HepG2 (cell line): ENCODE measurements around the gene COLEC12. TPM values are rescaled to one million over a fixed set of nuclear protein-coding genes. Genes with fewer than 3 reads are reported as not detected.

Source experiments
- CREB1 ChIP-seq, 2 experiments: fragments of 450-650 bp in 1 of 2; IDR thresholded peaks; 2 replicates each; pipeline ENCODE4 v1.6.1; 2016 to 2017; ENCODE audit warnings: control low read depth in 1 of 2, mild to moderate bottlenecking in 1 of 2, missing compliant biosample characterization in 1 of 2, missing genetic modification characterization in 1 of 2
- KDM5A ChIP-seq: fragments of 200-600 bp; sonication (generic); IDR thresholded peaks from 2 replicates; pipeline ENCODE4 v1.7.0; 2018; ENCODE audit warnings: antibody characterized with exemption, mild to moderate bottlenecking, low read length, borderline replicate concordance
- MLXIP ChIP-seq: sonication (generic); formaldehyde crosslinking; IDR thresholded peaks from 2 replicates; pipeline ENCODE4 v1.9.0; 2021; ENCODE audit warnings: missing genetic modification reagents, borderline replicate concordance
- NFE2 ChIP-seq: sonication (generic); formaldehyde crosslinking; IDR thresholded peaks from 2 replicates; pipeline ENCODE4 v1.4.0; 2020; ENCODE audit warnings: missing genetic modification reagents
- NR2C2 ChIP-seq: sonication (generic); formaldehyde crosslinking; IDR thresholded peaks from 2 replicates; pipeline ENCODE4 v1.4.0; 2020; ENCODE audit warnings: missing genetic modification reagents, mild to moderate bottlenecking, moderate library complexity, borderline replicate concordance
- SMYD3 ChIP-seq: sonication (generic); formaldehyde crosslinking; IDR thresholded peaks from 2 replicates; pipeline ENCODE4 v1.8.1; 2023; ENCODE audit warnings: mild to moderate bottlenecking, missing genetic modification reagents
- THAP11 ChIP-seq: IDR thresholded peaks from 2 replicates; pipeline ENCODE4 v1.6.1; 2016; ENCODE audit warnings: missing biosample characterization, missing genetic modification reagents
- TOPORS ChIP-seq: sonication (generic); formaldehyde crosslinking; IDR thresholded peaks from 2 replicates; pipeline ENCODE4 v1.8.0; 2023; ENCODE audit warnings: mild to moderate bottlenecking, missing genetic modification reagents
- XBP1 ChIP-seq: sonication (generic); formaldehyde crosslinking; IDR thresholded peaks from 2 replicates; pipeline ENCODE4 v1.5.0; 2020; ENCODE audit warnings: missing genetic modification reagents
- ZBTB20 ChIP-seq: sonication (generic); formaldehyde crosslinking; IDR thresholded peaks from 2 replicates; pipeline ENCODE4 v1.8.1; 2023; ENCODE audit warnings: missing genetic modification reagents, low read depth, mild to moderate bottlenecking, borderline replicate concordance
- ZNF20 ChIP-seq: sonication (generic); formaldehyde crosslinking; IDR thresholded peaks from 2 replicates; pipeline ENCODE4 v1.4.0; 2020; ENCODE audit warnings: mild to moderate bottlenecking, moderate library complexity, missing genetic modification reagents
- ZNF24 ChIP-seq: fragments of 450-650 bp; IDR thresholded peaks from 2 replicates; pipeline ENCODE4 v1.6.1; 2017; ENCODE audit warnings: antibody characterized with exemption, mild to moderate bottlenecking
- ZNF335 ChIP-seq: sonication (generic); formaldehyde crosslinking; IDR thresholded peaks from 2 replicates; pipeline ENCODE4 v1.4.0; 2020; ENCODE audit warnings: missing genetic modification reagents
- ZNF549 ChIP-seq: sonication (generic); formaldehyde crosslinking; IDR thresholded peaks from 2 replicates; pipeline ENCODE4 v1.5.0; 2020; ENCODE audit warnings: missing genetic modification reagents
- ZNF687 ChIP-seq: sonication (generic); formaldehyde crosslinking; IDR thresholded peaks from 2 replicates; pipeline ENCODE4 v1.5.1; 2020; ENCODE audit warnings: mild to moderate bottlenecking, missing genetic modification reagents, moderate library complexity
- ZNF850 ChIP-seq: sonication (generic); formaldehyde crosslinking; conservative IDR thresholded peaks from 2 replicates; pipeline ENCODE4 v1.9.0; 2021; ENCODE audit warnings: mild to moderate bottlenecking, missing genetic modification reagents
- polyA plus RNA-seq, 8 experiments: library from polyadenylated mRNA; depleted of rRNA in 3 of 8; stranded (reverse) in 7 of 8; unstranded in 1 of 8; fragments of >200 nt; fragmentation: Illumina TruSeq in 4 of 8; extraction: Trizol in 4 of 8; gene quantifications; 2 replicates each; pipeline versions ENCODE4 v1.2.1 to v1.2.3, GENCODE V29; 2011 to 2016; ENCODE audit warnings: low read depth in 4 of 8, missing spikeins in 1 of 8, mixed read lengths in 1 of 8; ENCODE audit not compliant: insufficient read depth in 1 of 8
- total RNA-seq, 5 experiments: library from RNA; depleted of rRNA; stranded (reverse); fragments of >200 nt; fragmentation: Illumina TruSeq; extraction: Trizol; gene quantifications; 2 replicates each; pipeline ENCODE4 v1.2.3, GENCODE V29; 2016; ENCODE audit warnings: low read depth in 1 of 5
- TF ChIP-seq, protein P1 (sequence below): sonication (generic); formaldehyde crosslinking; IDR thresholded peaks from 2 replicates; pipeline ENCODE4 v1.8.0; 2022; ENCODE audit warnings: low read depth, missing genetic modification reagents
- TF ChIP-seq, protein P2 (sequence below): sonication (generic); formaldehyde crosslinking; IDR thresholded peaks from 2 replicates; pipeline ENCODE4 v1.4.0; 2020; ENCODE audit warnings: missing genetic modification reagents

The COLEC12 gene
- total and polyA plus RNA-seq, 2 of the 13 experiments (the other 11 are each of a cell fraction or from before 2014, with no cell fraction given), result 0.02 to 0.11 TPM

DNA sequence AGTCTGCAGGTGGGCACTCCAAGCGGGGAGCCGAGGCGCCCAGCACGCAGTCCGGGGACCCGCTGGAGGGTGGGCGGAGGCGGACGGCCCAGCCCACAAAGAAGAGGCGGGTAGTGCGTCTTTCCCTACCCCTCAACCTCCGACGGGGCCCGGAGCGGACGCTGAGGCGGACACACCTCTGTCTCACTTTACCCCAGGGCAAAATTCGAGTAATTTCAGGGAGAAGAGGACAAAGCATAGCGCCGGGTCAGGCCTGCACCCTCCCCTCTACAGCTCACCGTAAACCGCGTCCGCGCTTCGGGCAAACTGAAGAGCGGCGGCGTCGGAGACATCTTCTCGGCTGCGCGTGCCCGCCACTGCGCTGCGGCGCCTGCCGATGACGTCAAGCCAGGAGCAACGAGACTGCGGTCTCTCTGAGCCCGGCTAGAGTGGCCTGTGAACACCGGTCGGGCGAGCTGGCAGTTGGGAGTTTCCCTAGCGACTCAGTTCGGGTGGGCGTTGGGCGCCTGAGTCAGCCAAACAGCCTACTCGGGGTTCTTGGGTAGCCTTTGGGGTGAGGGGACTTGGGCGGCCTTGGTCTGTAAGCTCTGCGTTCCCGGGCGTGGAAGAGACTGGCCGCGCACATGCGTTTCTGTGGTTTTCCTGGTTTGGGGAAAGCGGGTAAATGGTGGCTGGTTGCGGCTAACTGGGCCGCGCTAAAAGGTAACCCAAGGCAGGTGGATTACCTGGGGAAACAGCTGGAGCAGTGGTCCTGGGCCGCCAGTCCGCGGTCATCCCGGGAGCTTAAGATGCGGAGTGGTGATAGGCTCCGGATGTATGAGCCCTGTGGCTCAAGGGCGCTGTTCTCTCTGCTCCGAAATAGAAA is 232.6 kb downstream of the COLEC12 start, which contains the start of gene THOC1 (continued):
- TF ChIP-seq CREB1 (IDR thresholded peaks at IDR 0.05) (peak; percentile 97), CREB1 (CRISPR knock-in tag; IDR thresholded peaks at IDR 0.05) (peak; percentile 100), TOPORS (CRISPR knock-in tag) (peak; percentile 91), NFE2 (CRISPR knock-in tag) (no peak), ZNF335 (CRISPR knock-in tag) (peak; percentile 72; the same call in 1 of the 2 replicates), ZNF24 (no peak), ZNF20 (CRISPR knock-in tag) (0 out of 2 replicates have a peak, but pooled peaks have one; percentile 26), SMYD3 (CRISPR knock-in tag) (peak; percentile 79; the same call in 1 of the 2 replicates), THAP11 (CRISPR knock-in tag) (peak; percentile 93), KDM5A (peak; percentile 97), MLXIP (CRISPR knock-in tag) (0 out of 2 replicates have a peak, but pooled peaks have one; percentile 27), ZBTB20 (peak; percentile 87; the same call in 1 of the 2 replicates), NR2C2 (CRISPR knock-in tag) (peak; percentile 70; the same call in 1 of the 2 replicates), ZNF687 (CRISPR knock-in tag) (peak; percentile 97), ZNF549 (CRISPR knock-in tag) (no peak), XBP1 (no peak), ZNF850 (CRISPR knock-in tag) (0 out of 2 replicates have a peak, but pooled peaks have one; percentile 66)
- TF ChIP-seq, protein P1, sequence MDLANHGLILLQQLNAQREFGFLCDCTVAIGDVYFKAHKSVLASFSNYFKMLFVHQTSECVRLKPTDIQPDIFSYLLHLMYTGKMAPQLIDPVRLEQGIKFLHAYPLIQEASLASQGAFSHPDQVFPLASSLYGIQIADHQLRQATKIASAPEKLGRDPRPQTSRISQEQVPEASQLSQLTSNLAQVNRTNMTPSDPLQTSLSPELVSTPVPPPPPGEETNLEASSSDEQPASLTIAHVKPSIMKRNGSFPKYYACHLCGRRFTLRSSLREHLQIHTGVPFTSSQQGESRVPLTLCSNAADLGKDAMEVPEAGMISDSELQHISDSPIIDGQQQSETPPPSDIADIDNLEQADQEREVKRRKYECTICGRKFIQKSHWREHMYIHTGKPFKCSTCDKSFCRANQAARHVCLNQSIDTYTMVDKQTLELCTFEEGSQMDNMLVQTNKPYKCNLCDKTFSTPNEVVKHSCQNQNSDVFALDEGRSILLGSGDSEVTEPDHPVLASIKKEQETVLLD (CRISPR knock-in tag), result no peak
- TF ChIP-seq, protein P2, sequence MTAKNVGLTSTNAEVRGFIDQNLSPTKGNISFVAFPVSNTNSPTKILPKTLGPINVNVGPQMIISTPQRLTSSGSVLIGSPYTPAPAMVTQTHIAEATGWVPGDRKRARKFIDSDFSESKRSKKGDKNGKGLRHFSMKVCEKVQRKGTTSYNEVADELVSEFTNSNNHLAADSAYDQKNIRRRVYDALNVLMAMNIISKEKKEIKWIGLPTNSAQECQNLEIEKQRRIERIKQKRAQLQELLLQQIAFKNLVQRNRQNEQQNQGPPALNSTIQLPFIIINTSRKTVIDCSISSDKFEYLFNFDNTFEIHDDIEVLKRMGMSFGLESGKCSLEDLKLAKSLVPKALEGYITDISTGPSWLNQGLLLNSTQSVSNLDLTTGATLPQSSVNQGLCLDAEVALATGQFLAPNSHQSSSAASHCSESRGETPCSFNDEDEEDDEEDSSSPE (CRISPR knock-in tag), result peak; percentile 86
